Endothelial cell of umbilical vein (primary cell): ENCODE measurements around the gene ZFYVE28. TPM values are rescaled to one million over a fixed set of nuclear protein-coding genes. Genes with fewer than 3 reads are reported as not detected.

Experiments
- BruUV-seq: library from RNA; stranded (reverse); fragments of 400-500 nt; replicated peaks from 2 replicates; lab custom pipeline; 2021; lab: Mats Ljungman, UMichigan
- CTCF ChIA-PET: fragments of 300-600, 350-600 bp; sonication (Branson Sonifier 250); formaldehyde crosslinking; loops from one replicate; lab custom pipeline; 2021; ENCODE audit warnings: antibody characterized with exemption, inconsistent platforms; lab: Charles Lee
- POLR2A ChIA-PET: fragments of 300-600, 350-600 bp; sonication (Branson Sonifier 250); formaldehyde crosslinking; loops from one replicate; lab custom pipeline; 2021; ENCODE audit warnings: antibody characterized with exemption, inconsistent platforms; lab: Charles Lee
- DNase-seq: peaks from one replicate; pipeline ENCODE4 v3.0.0-alpha.2; 2011; ENCODE audit warnings: low read depth, low spot score
- FAIRE-seq: peaks from 2 replicates; lab custom pipeline; 2011; peaks lifted over from hg19 to GRCh38; lab: Jason Lieb, UNC
- H2AFZ ChIP-seq: 2 replicates; pipeline ENCODE4 v1.6.0; 2012; ENCODE audit warnings: low read depth, low read length, control low read depth, inconsistent platforms
- H3K27ac ChIP-seq: 2 replicates; pipeline ENCODE4 v1.5.1; 2011; ENCODE audit warnings: low read depth, mild to moderate bottlenecking, control low read depth, low read length, moderate library complexity; ENCODE audit not compliant: insufficient read depth
- H3K27me3 ChIP-seq, 2 experiments: 2 replicates each; pipeline versions ENCODE4 v1.6.0 to v1.6.1; 2011; ENCODE audit warnings: low read length in 2 of 2, mixed read lengths in 1 of 2; ENCODE audit not compliant: control insufficient read depth in 2 of 2, insufficient read depth in 2 of 2
- H3K36me3 ChIP-seq, 2 experiments: 2 replicates in 1 of 2; 3 replicates in 1 of 2; pipeline ENCODE4 v1.5.1; 2011; ENCODE audit warnings: low read length in 2 of 2, mild to moderate bottlenecking in 1 of 2, moderate library complexity in 1 of 2; ENCODE audit not compliant: control insufficient read depth in 2 of 2, insufficient read depth in 2 of 2; ENCODE audit errors: extremely low read depth in 1 of 2
- H3K4me1 ChIP-seq: 3 replicates; pipeline ENCODE4 v1.5.1; 2011; ENCODE audit warnings: mild to moderate bottlenecking, low read length; ENCODE audit not compliant: control insufficient read depth, insufficient read depth; ENCODE audit errors: extremely low read depth
- H3K4me2 ChIP-seq: 2 replicates; pipeline ENCODE4 v1.6.1; 2011; ENCODE audit warnings: low read length, control low read depth, mixed read lengths; ENCODE audit not compliant: insufficient read depth
- H3K4me3 ChIP-seq, 3 experiments: fragments of 200-600 bp in 1 of 3; sonication (generic), shearing (Covaris generic) in 1 of 3; replicated peaks in 1 of 3; 2 replicates each; pipeline ENCODE4 v1.5.1; 2011 to 2016; ENCODE audit warnings: control low read depth in 3 of 3, low read length in 3 of 3, mild to moderate bottlenecking in 2 of 3, inconsistent platforms in 1 of 3, low read depth in 1 of 3, moderate library complexity in 1 of 3; ENCODE audit not compliant: insufficient read depth in 1 of 3
- H3K79me2 ChIP-seq: 2 replicates; pipeline ENCODE4 v1.6.0; 2012; ENCODE audit warnings: low read length, inconsistent platforms; ENCODE audit not compliant: control insufficient read depth, insufficient read depth
- H3K9ac ChIP-seq: replicated peaks from 2 replicates; pipeline ENCODE3; 2011; ENCODE audit warnings: low read length, control low read depth; ENCODE audit not compliant: insufficient read depth; ENCODE audit errors: extremely low read depth
- H3K9me1 ChIP-seq: replicated peaks from 3 replicates; pipeline ENCODE4 v1.6.0; 2011; ENCODE audit warnings: mild to moderate bottlenecking, low read length; ENCODE audit not compliant: control insufficient read depth, insufficient read depth; ENCODE audit errors: extremely low read depth
- H3K9me3 ChIP-seq: replicated peaks from 2 replicates; pipeline ENCODE4 v1.5.1; 2012; ENCODE audit warnings: low read length, inconsistent platforms; ENCODE audit not compliant: control insufficient read depth, insufficient read depth
- H4K20me1 ChIP-seq: replicated peaks from 2 replicates; pipeline ENCODE3; 2011; ENCODE audit warnings: mild to moderate bottlenecking, low read length; ENCODE audit not compliant: control insufficient read depth, insufficient read depth; ENCODE audit errors: extremely low read depth
- CTCF ChIP-seq, 2 donors: IDR thresholded peaks; 1 replicate in 1 of 2; 2 replicates in 1 of 2; pipeline ENCODE4 v1.5.1; 2011; ENCODE audit warnings: low read length in 2 of 2, mild to moderate bottlenecking in 2 of 2, moderate library complexity in 2 of 2, control low read depth in 1 of 2, inconsistent platforms in 1 of 2, low read depth in 1 of 2; ENCODE audit not compliant: insufficient read depth in 1 of 2; ENCODE audit errors: extremely low read depth in 1 of 2
- EZH2 ChIP-seq: IDR thresholded peaks from 2 replicates; pipeline ENCODE4 v1.6.1; 2012; ENCODE audit warnings: borderline replicate concordance, low read depth, mild to moderate bottlenecking, moderate library complexity, low read length, inconsistent platforms; ENCODE audit not compliant: severe bottlenecking
- FOS ChIP-seq: IDR thresholded peaks from 2 replicates; pipeline ENCODE4 v1.6.1; 2011; ENCODE audit warnings: mild to moderate bottlenecking, low read length, moderate library complexity, borderline replicate concordance; ENCODE audit not compliant: insufficient read depth
- GATA2 ChIP-seq: IDR thresholded peaks from 2 replicates; pipeline ENCODE4 v1.7.0; 2011; ENCODE audit warnings: low read depth, mild to moderate bottlenecking, moderate library complexity, mixed read lengths, low read length; ENCODE audit not compliant: insufficient read length, insufficient read depth
- JUN ChIP-seq: IDR thresholded peaks from 2 replicates; pipeline ENCODE4 v1.6.1; 2011; ENCODE audit warnings: borderline replicate concordance, low read depth; ENCODE audit not compliant: insufficient read length, insufficient read depth
- MAX ChIP-seq: IDR thresholded peaks from 2 replicates; pipeline ENCODE4 v1.6.1; 2011; ENCODE audit not compliant: insufficient read depth, insufficient read length
- MYC ChIP-seq: IDR thresholded peaks from one replicate; pipeline ENCODE4 v1.6.1; 2011; ENCODE audit warnings: mild to moderate bottlenecking, low read depth, low read length
- POLR2A ChIP-seq: IDR thresholded peaks from 2 replicates; pipeline ENCODE4 v1.6.1; 2012; ENCODE audit warnings: low read depth, mild to moderate bottlenecking, control low read depth, low read length
- POLR2AphosphoS5 ChIP-seq: IDR thresholded peaks from 2 replicates; pipeline ENCODE4 v1.6.1; 2012; ENCODE audit warnings: low read depth, mild to moderate bottlenecking, control low read depth, low read length, moderate library complexity; ENCODE audit not compliant: insufficient read depth
- dilution Hi-C: fragments of 300-500 bp; cut with MboI; formaldehyde crosslinking; loops from one replicate; pipeline ENCODE4 v1.15.0; 2019; ENCODE audit warnings: low sequenced_read_pairs; ENCODE audit not compliant: extremely low pct_ligation_motif_present
- intact Hi-C: fragments of 100-400 bp; cut with micrococcal nuclease; formaldehyde crosslinking; loops from one replicate; pipeline ENCODE4 v1.10.0; 2022
- polyA plus RNA-seq, 4 experiments: library from polyadenylated mRNA; depleted of rRNA in 3 of 4; stranded (reverse) in 3 of 4; unstranded in 1 of 4; fragments of >200 nt; gene quantifications; 2 replicates each; pipeline versions ENCODE4 v1.2.1 to v1.2.3, GENCODE V29; 2011 to 2012; ENCODE audit warnings: missing spikeins in 1 of 4
- total RNA-seq: library from RNA; stranded (reverse); gene quantifications from 2 replicates; pipeline ENCODE4 v1.2.3, GENCODE V29; 2021

The ZFYVE28 gene
- total and polyA plus RNA-seq, 2 donors (not counting 3 experiments of a cell fraction or from before 2014, with no cell fraction given): 5.8 to 7.1 TPM

- H4K20me1 ChIP-seq: no peaks in the 10 kb centered on the region
- no peaks in the 10 kb centered on the region for H3K79me2 ChIP-seq
- no TSS peak for BruUV-seq
- no peaks in the 10 kb centered on the region for H3K9me3 ChIP-seq
- no peak for DNase-seq
- no peak overlapping the region for H3K9ac ChIP-seq
- H3K27ac ChIP-seq: no peak overlapping the region
- intact Hi-C loops: no loop called here
- H2AFZ ChIP-seq: no peak overlapping the region
- H3K4me3 ChIP-seq: no peak overlapping the region
- H3K4me2 ChIP-seq: no peak overlapping the region
- no peak for TF ChIP-seq POLR2AphosphoS5
- TF ChIP-seq MAX: no peak
- no peak for TF ChIP-seq CTCF (IDR thresholded peaks at IDR 0.05; ENCODE audit: extremely low read depth in 1 of 2, insufficient read depth in 1 of 2, low read depth in 1 of 2, low read length in 2 of 2)
- TF ChIP-seq EZH2: no peak
- no peak for TF ChIP-seq JUN
- TF ChIP-seq FOS: no peak
- no peak for TF ChIP-seq MYC
- TF ChIP-seq POLR2A: no peak
- TF ChIP-seq GATA2: no peak
- no peak for FAIRE-seq
- dilution Hi-C loops: no loop called here
- CTCF ChIA-PET: no interaction called here
- no peaks in the 10 kb centered on the region for H3K27me3 ChIP-seq
- no peaks in the 10 kb centered on the region for H3K9me1 ChIP-seq
- POLR2A ChIA-PET: no interaction called here
- H3K36me3 ChIP-seq: peaks cover 2 to 43% of the 10 kb centered on the region in 2 experiments
- H3K4me1 ChIP-seq: peaks cover 14% of the 10 kb centered on the region
Observed at GRCh38 chr4:2252530-2253091, 165.8 kb downstream of the ZFYVE28 start.
